KOPT-K1 (cell line): ENCODE measurements around the gene CCT6A.
"Not testable (repeated sequence)": the region's sequence is repeated elsewhere in the genome, so short reads cannot be mapped to it uniquely, and the experiment has no call there.

Source experiments
- H3K27ac ChIP-seq: fragments of 200-600 bp; sonication (generic); 2 replicates; pipeline ENCODE4 v1.5.1; 2016; ENCODE audit warnings: antibody characterized with exemption, mild to moderate bottlenecking, low read depth, low read length; ENCODE audit not compliant: poor library complexity, severe bottlenecking
- H3K36me3 ChIP-seq: fragments of 200-600 bp; sonication (generic); 2 replicates; pipeline ENCODE4 v1.5.1; 2017; ENCODE audit warnings: antibody characterized with exemption, mild to moderate bottlenecking, low read length, moderate library complexity; ENCODE audit not compliant: insufficient read depth
- H3K9me3 ChIP-seq: fragments of 200-600 bp; sonication (generic); 2 replicates; pipeline ENCODE4 v1.5.1; 2017; ENCODE audit warnings: antibody characterized with exemption, low read length, mild to moderate bottlenecking; ENCODE audit not compliant: insufficient read depth, poor library complexity, severe bottlenecking

The CCT6A gene

GRCh38 chr7:56078196-56078595 is 26.6 kb downstream of the CCT6A start:
- H3K36me3 ChIP-seq = peaks cover 89% of the 10 kb centered on the region

GRCh38 chr7:56079450-56080185 is 28.1 kb downstream of the CCT6A start:
- Histone ChIP-seq H3K27ac (no peak overlapping the region), H3K9me3 (no peaks in the 10 kb centered on the region), H3K36me3 (peaks cover 89% of the 10 kb centered on the region)

More at GRCh38 chr7:56078196-56078595, 26.6 kb downstream of the CCT6A start:
- H3K9me3 ChIP-seq = no peaks in the 10 kb centered on the region
- no peak overlapping the region for H3K27ac ChIP-seq

GRCh38 chr7:56080726-56081435 is 29.3 kb downstream of the CCT6A start:
- peaks cover 96% of the 10 kb centered on the region for H3K36me3 ChIP-seq
- not testable (repeated sequence) for H3K9me3 ChIP-seq, H3K27ac ChIP-seq

- H3K9me3 ChIP-seq = no peaks in the 10 kb centered on the region
- H3K36me3 ChIP-seq = peaks cover 97% of the 10 kb centered on the region
- H3K27ac ChIP-seq = no peak overlapping the region
Measured at GRCh38 chr7:56081626-56082340, 30.2 kb downstream of the CCT6A start.

GRCh38 chr7:56083150-56083785 is 31.7 kb downstream of the CCT6A start:
- Histone ChIP-seq H3K36me3 (peaks cover 97% of the 10 kb centered on the region), H3K9me3 (no peaks in the 10 kb centered on the region), H3K27ac (no peak overlapping the region)

GRCh38 chr7:56086761-56087160 is 35.2 kb downstream of the CCT6A start:
- Histone ChIP-seq H3K27ac (no peak overlapping the region), H3K9me3 (no peaks in the 10 kb centered on the region), H3K36me3 (peaks cover 82% of the 10 kb centered on the region)

GRCh38 chr7:56087445-56087844 is 35.9 kb downstream of the CCT6A start:
- H3K27ac ChIP-seq = no peak overlapping the region

GRCh38 chr7:56091591-56091990 is 40.0 kb downstream of the CCT6A start:
- Histone ChIP-seq H3K36me3 (peaks cover 41% of the 10 kb centered on the region), H3K27ac (no peak overlapping the region), H3K9me3 (no peaks in the 10 kb centered on the region)

More at GRCh38 chr7:56087445-56087844, 35.9 kb downstream of the CCT6A start:
- Histone ChIP-seq H3K36me3 (peaks cover 75% of the 10 kb centered on the region), H3K9me3 (no peaks in the 10 kb centered on the region)

GRCh38 chr7:56092388-56092787 is 40.8 kb downstream of the CCT6A start:
- not testable (repeated sequence) for H3K9me3 ChIP-seq, H3K27ac ChIP-seq
- H3K36me3 ChIP-seq = peaks cover 41% of the 10 kb centered on the region

- Histone ChIP-seq H3K27ac (no peak within 1 kb of the TSS), H3K36me3 (peaks cover 41% of the 10 kb centered on the region), H3K9me3 (no peaks in the 10 kb centered on the region)
Measured at GRCh38 chr7:56092789-56093531, 41.4 kb downstream of the CCT6A start, which contains the start of gene PHKG1. TSS of gene PHKG1 (minus strand) at chr7:56092952. CDS start at chr7:56088941, 4,011 bp downstream.

GRCh38 chr7:56097700-56098099 is 46.1 kb downstream of the CCT6A start:
- no peak overlapping the region for H3K27ac ChIP-seq
- H3K9me3 ChIP-seq = no peaks in the 10 kb centered on the region
- peaks cover 65% of the 10 kb centered on the region for H3K36me3 ChIP-seq

GRCh38 chr7:56098187-56099008 is 46.8 kb downstream of the CCT6A start:
- H3K36me3 ChIP-seq = peaks cover 72% of the 10 kb centered on the region
- not testable (repeated sequence) for H3K27ac ChIP-seq, H3K9me3 ChIP-seq

- peaks cover 84% of the 10 kb centered on the region for H3K36me3 ChIP-seq
- no peaks in the 10 kb centered on the region for H3K9me3 ChIP-seq
- H3K27ac ChIP-seq = no peak overlapping the region
Measured at GRCh38 chr7:56099653-56100052, 48.1 kb downstream of the CCT6A start.

GRCh38 chr7:56104138-56104537 is 52.6 kb downstream of the CCT6A start:
- Histone ChIP-seq H3K9me3 (peaks cover 18% of the 10 kb centered on the region), H3K36me3 (peaks cover 62% of the 10 kb centered on the region)
- not testable (repeated sequence) for H3K27ac ChIP-seq
